HG03342 (cell line): ENCODE data around the gene PARVB.
A peak's percentile ranks its signal among the peaks of the same experiment; 100 is the strongest.

Experiments
- ATAC-seq: cut with Tn5 transposase; IDR thresholded peaks from one replicate; pipeline ENCODE4 v1.9.1; 2021; ENCODE audit warnings: mild to moderate bottlenecking, moderate library complexity; ENCODE audit not compliant: unreplicated experiment

Gene PARVB

GRCh38 chr22:44024288-44024921 is at the start of gene PARVB:
Gene PARVB, plus strand, starts transcription at chr22:44024302. Its CDS starts 38 bp downstream, at chr22:44024340.
- no peak for ATAC-seq

- no peak for ATAC-seq
Measured at GRCh38 chr22:43975041-43975440, 49.1 kb upstream of the PARVB start.

GRCh38 chr22:43976861-43977795 is 47.0 kb upstream of the PARVB start:
- ATAC-seq, result no peak

- ATAC-seq, result no peak
Measured at GRCh38 chr22:43978558-43978957, 45.5 kb upstream of the PARVB start.

- no peak for ATAC-seq
Measured at GRCh38 chr22:43980579-43980978, 43.5 kb upstream of the PARVB start.

- ATAC-seq, result no peak
Measured at GRCh38 chr22:43980996-43981395, 43.1 kb upstream of the PARVB start.

- ATAC-seq, result no peak
Measured at GRCh38 chr22:43983808-43984207, 40.3 kb upstream of the PARVB start.

GRCh38 chr22:43985532-43985931 is 38.6 kb upstream of the PARVB start:
- no peak for ATAC-seq

GRCh38 chr22:43988116-43988820 is 35.8 kb upstream of the PARVB start:
- no peak for ATAC-seq

GRCh38 chr22:43988960-43989359 is 35.1 kb upstream of the PARVB start:
- ATAC-seq, result no peak

GRCh38 chr22:43990044-43990443 is 34.1 kb upstream of the PARVB start:
- no peak for ATAC-seq

GRCh38 chr22:43991316-43992020 is 32.6 kb upstream of the PARVB start:
- ATAC-seq, result no peak

- ATAC-seq, result no peak
Measured at GRCh38 chr22:43992331-43992821, 31.7 kb upstream of the PARVB start.

- no peak for ATAC-seq
Measured at GRCh38 chr22:43993072-43993760, 30.9 kb upstream of the PARVB start.

- no peak for ATAC-seq
Measured at GRCh38 chr22:43994006-43994405, 30.1 kb upstream of the PARVB start.

- no peak for ATAC-seq
Measured at GRCh38 chr22:43994416-43994815, 29.7 kb upstream of the PARVB start.

GRCh38 chr22:43995057-43995685 is 28.9 kb upstream of the PARVB start:
- ATAC-seq, result no peak

- ATAC-seq, result no peak
Measured at GRCh38 chr22:43995798-43996169, 28.3 kb upstream of the PARVB start.

GRCh38 chr22:43996170-43996980 is 27.7 kb upstream of the PARVB start:
- ATAC-seq, result peak; percentile 55
